Left forelimb (tissue), 1 donor: ENCODE data around the gene HOXA4.

Experiments
- DNase-seq: peaks from one replicate; pipeline ENCODE4 v3.0.0-alpha.2; 2018; ENCODE audit warnings: low spot score

Gene HOXA4

DNA sequence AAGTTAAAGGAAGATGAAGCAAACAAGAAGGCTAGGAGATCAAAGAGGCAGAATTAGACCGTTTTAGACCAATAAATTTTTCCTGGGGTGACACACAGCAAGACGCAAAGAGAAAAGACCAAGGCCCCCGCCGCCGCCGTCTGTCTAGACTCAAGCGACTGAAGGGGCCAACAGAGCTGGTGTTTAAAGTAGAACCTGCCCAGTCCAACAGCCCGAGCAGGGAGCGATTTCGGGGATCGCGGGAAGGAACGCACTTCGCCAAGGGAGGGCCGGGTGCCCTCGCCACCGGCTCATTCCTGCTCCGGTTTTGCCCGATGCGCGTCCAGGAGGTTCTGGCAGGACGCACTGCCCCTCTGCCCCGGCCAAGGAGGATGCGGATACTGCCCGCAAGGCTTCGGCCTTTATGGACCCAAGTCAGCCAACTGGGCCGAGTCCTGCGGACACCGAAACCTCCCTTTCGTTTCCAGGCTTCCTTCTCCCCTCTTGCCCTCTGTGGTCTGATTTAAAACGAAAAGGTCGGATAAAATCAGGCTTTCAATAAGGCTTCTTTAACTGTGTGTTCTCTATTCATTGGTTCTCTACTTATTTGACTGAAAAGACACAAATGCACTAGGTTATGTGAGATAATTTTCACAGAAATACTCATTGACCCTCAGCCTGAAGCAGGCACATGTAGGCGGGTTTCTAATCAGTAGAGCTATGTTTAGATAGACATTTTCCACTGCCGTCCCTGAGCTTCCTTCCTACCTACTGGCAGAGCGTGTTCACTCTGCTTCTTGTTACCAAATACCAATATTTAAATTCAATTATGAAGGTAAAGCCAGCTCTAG is 28.1 kb upstream of the HOXA4 start:
- peak; percentile 63 for DNase-seq

GRCh38 chr7:27157702-27158431 is 27.3 kb upstream of the HOXA4 start:
- DNase-seq = peak; percentile 57

GRCh38 chr7:27156916-27157701 is 26.6 kb upstream of the HOXA4 start:
- no peak for DNase-seq

GRCh38 chr7:27156508-27156898 is 25.9 kb upstream of the HOXA4 start, which contains the start of gene HOXA7:
HOXA7 (minus strand) TSS chr7:27156675; CDS start chr7:27156545, 130 bp downstream.
- peak; percentile 91 for DNase-seq

DNA sequence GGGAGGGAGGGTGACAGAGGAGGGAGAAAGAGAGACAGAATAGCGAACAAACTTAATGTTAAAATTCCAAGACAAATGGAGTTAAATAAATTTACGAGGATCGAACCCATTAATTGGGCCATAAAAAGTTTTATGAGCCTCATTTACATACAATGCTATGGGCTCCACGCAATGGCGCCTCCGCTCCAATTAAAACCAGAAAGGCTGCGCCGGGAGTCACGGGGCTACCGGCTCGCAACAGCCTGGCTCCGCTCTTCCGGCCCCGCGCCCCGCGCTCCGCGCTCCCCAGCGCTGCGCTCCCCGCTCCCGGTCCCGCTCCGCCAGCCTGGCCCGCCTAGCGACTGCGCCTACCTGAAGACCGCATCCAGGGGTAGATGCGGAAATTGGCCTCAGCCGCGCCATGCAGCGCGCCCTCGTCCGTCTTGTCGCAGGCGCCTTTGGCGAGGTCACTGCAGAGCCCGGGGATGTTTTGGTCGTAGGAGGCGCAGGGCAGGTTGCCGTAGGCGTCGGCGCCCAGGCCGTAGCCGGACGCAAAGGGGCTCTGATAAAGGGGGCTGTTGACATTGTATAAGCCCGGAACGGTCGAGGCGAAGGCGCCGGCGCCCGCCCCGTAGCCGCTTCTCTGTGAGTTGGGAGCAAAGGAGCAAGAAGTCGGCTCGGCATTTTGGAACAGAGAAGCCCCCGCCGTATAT is 25.4 kb upstream of the HOXA4 start:
- DNase-seq = no peak

GRCh38 chr7:27154901-27155815 is 24.6 kb upstream of the HOXA4 start:
- DNase-seq = peak; percentile 70

DNA sequence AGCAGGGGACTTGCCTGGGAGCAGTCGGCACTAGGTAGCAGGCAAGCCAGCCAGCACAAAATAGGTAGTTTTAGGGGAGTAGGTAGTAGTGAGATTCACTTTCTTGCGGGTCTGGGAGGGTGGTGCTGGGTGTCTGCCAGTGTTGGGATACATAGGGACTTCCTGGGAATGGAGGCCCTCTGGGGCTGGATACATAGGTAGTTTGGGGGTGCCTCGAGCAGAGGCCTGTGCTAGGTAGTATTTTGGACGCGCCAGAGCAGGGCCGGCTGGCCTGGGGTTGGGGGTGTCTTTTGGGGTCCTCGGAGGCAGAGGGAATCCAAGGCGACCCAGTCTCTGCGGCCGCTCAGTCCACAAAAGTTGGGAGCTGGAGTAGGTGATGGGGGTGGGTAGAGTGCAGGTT is 23.8 kb upstream of the HOXA4 start:
- DNase-seq = peak; percentile 57

DNA sequence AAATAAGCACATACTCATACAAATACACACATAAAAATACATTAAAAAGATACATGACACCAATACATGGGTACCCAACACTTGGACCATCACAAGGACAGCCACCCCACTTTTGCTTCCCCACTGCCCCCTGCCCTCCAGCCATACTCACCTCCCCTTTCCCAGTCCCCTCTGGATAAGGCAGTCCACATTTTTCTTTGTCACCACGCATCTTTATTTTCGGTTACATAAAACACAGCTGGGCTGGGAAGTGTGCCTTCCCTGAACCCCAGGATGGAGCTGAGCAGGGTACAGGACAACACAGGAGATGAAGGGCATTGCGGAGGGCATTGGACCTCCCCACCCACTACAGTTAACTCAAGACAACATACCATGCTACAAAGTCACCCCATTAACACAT is 23.0 kb upstream of the HOXA4 start:
- no peak for DNase-seq

GRCh38 chr7:27152816-27153442 is 22.4 kb upstream of the HOXA4 start:
- peak; percentile 68 for DNase-seq

DNA sequence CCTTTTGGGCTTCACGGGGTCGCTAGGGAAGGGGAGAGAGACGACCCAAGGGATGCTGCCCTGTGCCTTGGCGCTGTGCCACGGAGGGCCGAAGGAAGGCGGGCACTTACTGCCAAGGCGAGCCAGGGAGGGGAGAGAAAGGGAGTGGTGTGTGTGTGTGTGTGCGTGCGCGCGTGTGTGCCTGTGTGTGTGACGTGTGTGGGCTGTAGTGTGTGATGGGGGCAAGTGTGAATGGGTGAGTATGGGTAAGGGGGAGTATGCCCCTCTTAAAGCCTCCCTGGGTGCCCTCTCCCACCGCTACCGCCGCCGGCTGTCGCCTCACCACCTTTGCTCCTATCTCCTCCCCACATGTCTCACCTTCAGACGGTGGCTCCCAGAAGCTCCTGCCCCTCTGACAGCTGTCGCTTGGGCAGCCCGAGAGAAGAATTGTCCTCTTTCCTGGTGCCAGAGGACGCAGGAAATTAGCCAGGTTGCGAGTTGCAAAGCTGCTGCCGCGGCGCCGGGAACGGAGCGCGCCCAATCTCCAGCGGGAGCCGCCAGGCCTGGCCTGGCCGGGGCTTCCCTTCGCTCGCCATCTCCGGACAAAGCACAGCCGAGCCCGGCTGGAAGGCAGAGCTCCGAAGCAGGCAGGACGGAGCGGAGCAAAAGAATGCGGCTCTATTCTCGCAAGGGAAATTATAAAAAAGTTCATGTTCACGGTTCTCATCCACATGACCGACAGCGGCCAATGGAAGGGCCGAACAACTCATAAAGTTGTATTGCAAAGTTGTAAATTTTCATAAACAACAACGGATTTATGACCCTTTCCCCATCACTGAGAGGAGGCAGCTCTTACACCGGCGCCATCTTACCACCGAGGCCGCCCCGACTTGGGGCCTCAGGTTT is 21.6 kb upstream of the HOXA4 start, which contains the start of gene HOXA3:
HOXA3 (minus strand) TSS at position 653 of the 885 bp plus-strand sequence. CDS start 41,943 bp downstream, outside the sequence.
- peak; percentile 78 for DNase-seq

DNA sequence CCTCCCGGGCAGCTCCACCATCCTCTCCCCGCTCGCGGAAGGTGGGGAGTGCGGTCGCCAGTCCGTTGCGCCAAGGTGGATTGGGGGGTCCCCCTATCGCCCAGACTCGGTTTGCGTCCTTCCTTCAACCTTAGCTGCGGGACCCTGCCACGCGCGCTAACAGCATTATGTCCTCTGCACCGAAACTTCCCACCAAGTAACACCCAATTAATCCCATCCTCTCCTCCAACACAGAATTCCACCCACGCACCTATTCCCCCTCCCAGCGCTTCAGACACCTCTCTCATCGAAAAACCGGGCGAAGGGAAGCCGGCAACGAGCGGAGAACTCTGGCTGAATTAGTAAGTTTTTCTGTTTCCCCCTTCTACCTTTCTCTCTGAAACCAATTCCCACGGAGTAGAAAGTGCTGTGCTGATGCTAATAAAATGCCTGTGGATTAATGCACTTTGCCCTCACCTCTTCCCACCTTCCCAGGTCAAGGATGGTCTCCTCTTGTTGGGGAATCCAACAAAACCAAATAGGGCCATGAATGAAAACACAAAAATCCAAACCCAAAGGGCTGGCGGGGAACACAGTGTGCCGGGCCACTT is 20.9 kb upstream of the HOXA4 start:
- peak; percentile 73 for DNase-seq

GRCh38 chr7:27150568-27151340 is 20.2 kb upstream of the HOXA4 start:
- peak; percentile 89 for DNase-seq

DNA sequence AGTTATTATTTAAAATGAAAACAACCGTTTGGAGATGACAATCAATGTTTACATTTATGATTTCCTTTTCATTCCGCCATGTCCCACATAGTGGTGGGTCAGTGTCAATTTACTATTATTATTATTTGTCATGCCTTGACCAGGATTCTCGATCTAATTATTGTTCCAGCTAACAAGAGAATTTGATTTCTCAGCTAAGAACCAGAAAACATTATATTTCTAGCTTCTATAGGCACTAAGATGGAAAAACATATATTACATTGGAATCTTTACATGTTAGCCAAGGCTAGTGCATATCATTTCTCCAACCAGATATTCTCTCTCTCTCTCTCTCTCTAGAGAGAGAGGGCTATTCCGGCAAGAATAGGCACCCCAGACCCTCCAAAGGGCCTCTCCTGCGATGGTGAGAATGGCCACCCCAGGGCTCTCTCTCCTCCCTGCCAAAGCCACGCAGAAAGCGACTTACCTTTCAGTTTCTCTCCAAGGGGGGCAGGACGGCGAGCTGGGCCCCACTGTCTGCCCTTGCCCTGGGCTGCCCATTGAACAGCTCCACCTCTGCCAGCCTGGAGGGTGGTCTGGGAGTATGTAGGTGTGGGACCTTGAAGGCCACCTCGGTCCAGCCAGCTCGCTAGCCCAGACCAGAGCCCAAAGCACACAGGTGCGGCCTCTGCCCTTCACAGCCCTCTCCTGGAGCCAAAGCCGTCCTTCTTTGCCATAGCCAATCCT is 19.4 kb upstream of the HOXA4 start:
- DNase-seq = no peak

DNA sequence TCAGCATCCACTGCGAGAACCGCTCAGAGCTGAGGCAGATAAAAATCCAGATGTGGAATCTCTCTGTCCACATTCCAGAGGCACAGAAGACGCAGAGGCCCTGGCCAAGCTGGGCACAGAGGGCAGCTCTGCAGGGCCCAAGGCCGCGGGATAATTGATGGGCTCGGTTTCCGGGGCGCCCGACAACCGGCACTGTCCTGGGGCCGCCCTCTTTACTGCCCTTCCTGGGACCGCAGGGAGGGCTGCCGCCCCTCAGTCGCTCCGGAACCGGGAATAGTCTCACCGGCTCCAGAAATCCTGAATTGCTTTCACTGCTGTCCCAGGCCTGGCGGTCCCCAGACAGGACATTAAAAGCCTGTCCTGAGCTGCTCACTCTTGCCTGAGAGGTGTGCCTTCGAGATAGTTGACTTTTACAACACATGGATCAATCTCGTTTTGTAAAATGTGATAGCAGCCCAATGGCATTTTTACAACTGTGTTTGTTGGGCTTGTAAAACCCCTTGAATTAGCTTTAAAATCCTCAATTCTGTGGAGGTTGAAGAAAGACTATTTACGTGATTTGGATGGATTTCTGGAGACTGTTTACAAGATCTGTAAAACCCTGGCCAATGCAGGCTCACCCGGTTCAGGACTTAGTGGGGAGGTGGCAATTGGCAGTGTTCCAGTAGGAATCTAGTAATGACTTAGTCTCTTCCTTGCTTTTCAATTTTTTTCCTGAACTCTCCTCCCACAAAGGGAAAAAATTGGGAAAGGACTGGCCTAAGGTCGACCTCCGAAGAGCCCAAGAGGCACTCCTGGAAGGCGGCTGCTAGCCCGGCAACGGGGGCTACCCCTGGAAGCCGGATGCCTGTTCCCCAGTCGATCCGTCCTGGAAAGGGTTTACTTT is 18.4 kb upstream of the HOXA4 start:
- peak; percentile 66 for DNase-seq

DNA sequence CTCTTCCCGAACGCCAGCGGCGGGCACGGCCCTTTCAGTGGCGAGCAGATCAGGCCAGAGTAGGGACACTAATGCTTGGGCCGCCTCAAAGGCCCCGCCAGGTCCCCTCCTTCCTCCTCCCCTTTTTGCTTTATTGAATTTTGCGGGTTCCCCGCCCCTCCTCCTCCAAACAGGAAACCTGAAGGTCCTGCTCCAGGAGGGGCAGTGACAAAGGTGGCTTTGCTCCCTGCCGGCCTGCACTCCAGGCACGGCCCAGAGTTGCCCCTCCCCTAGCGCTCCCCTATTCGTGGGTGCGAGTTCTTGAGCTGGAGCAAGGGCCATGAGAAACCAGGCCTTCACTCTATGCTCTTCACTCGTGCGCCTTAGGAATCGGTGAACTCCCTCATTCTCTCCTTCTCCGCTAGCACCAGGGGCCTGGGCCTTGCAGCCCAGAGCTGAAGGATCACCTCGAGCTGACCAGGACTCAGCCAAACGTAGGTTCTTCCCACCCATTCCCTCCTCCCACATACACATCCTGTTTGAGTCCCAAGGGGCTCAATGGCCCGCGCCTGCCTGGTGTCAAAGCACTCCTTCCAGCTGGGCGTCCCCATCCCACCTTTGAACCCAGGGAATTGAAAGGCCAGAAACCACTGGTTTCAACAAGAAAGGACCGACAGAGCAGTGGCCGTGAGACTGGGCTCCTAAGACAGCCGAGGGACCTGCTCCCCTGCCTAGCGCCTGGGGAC is 17.6 kb upstream of the HOXA4 start:
- DNase-seq = peak; percentile 69
